Liver (tissue), 9 donors: ENCODE data around the gene MT1M. TPM values are rescaled to one million over a fixed set of nuclear protein-coding genes. Genes with fewer than 3 reads are reported as not detected.

ENCODE experiments used
- DNase-seq: peaks from one replicate; pipeline ENCODE4 v3.0.0-alpha.2; 2017; ENCODE audit warnings: low spot score
- H3K27ac ChIP-seq, 2 donors: one replicate each; pipeline ENCODE4 v1.7.0; 2013; ENCODE audit warnings: inconsistent platforms in 2 of 2, low read length in 2 of 2, control low read depth in 1 of 2, low read depth in 1 of 2, mild to moderate bottlenecking in 1 of 2
- H3K27me3 ChIP-seq, 4 donors: one replicate each; pipeline versions ENCODE4 v1.6.1 to v1.7.0; 2013; ENCODE audit warnings: low read length in 3 of 4, inconsistent platforms in 1 of 4, mild to moderate bottlenecking in 1 of 4, moderate library complexity in 1 of 4; ENCODE audit not compliant: control insufficient read depth in 4 of 4, insufficient read depth in 4 of 4
- H3K36me3 ChIP-seq, 4 donors: one replicate each; pipeline versions ENCODE4 v1.6.1 to v1.7.0; 2013; ENCODE audit warnings: low read length in 3 of 4, mild to moderate bottlenecking in 3 of 4, low read depth in 1 of 4, moderate library complexity in 1 of 4; ENCODE audit not compliant: control insufficient read depth in 4 of 4, insufficient read depth in 3 of 4
- H3K4me1 ChIP-seq, 4 donors: one replicate each; pipeline versions ENCODE4 v1.6.1 to v1.7.0; 2013; ENCODE audit warnings: low read length in 3 of 4, mild to moderate bottlenecking in 3 of 4, moderate library complexity in 1 of 4; ENCODE audit not compliant: control insufficient read depth in 4 of 4, insufficient read depth in 4 of 4
- H3K4me3 ChIP-seq, 3 donors: one replicate each; pipeline versions ENCODE4 v1.6.1 to v1.7.0; 2013; ENCODE audit warnings: low read length in 3 of 3, control low read depth in 1 of 3, low read depth in 1 of 3, mild to moderate bottlenecking in 1 of 3
- H3K9ac ChIP-seq, 2 donors: one replicate each; pipeline ENCODE4 v1.7.0; 2013; ENCODE audit warnings: low read length in 2 of 2, mild to moderate bottlenecking in 2 of 2, moderate library complexity in 2 of 2, control low read depth in 1 of 2, low read depth in 1 of 2
- H3K9me3 ChIP-seq, 4 donors: one replicate each; pipeline versions ENCODE4 v1.6.1 to v1.7.0; 2013; ENCODE audit warnings: low read length in 3 of 4; ENCODE audit not compliant: control insufficient read depth in 4 of 4
- EGR1 ChIP-seq, 2 donors: IDR thresholded peaks; 2 replicates each; pipeline ENCODE4 v1.6.1; 2016 to 2018; ENCODE audit warnings: antibody characterized with exemption in 2 of 2, low read depth in 2 of 2
- FOXA1 ChIP-seq: IDR thresholded peaks from 2 replicates; pipeline ENCODE4 v1.6.1; 2016; ENCODE audit warnings: antibody characterized with exemption
- FOXA2 ChIP-seq: IDR thresholded peaks from 2 replicates; pipeline ENCODE4 v1.6.1; 2016; ENCODE audit warnings: antibody characterized with exemption
- HNF4A ChIP-seq, 2 donors: conservative IDR thresholded peaks; 2 replicates each; pipeline ENCODE4 v1.6.1; 2016; ENCODE audit warnings: antibody characterized with exemption in 2 of 2, mild to moderate bottlenecking in 2 of 2
- HNF4G ChIP-seq: IDR thresholded peaks from 2 replicates; pipeline ENCODE4 v1.6.1; 2016; ENCODE audit warnings: antibody characterized with exemption
- RAD21 ChIP-seq, 2 donors: IDR thresholded peaks; 2 replicates each; pipeline ENCODE4 v1.6.1; 2016; ENCODE audit warnings: antibody characterized with exemption in 2 of 2, mild to moderate bottlenecking in 2 of 2
- REST ChIP-seq: IDR thresholded peaks from 2 replicates; pipeline ENCODE4 v1.6.1; 2016; ENCODE audit warnings: antibody characterized with exemption, mild to moderate bottlenecking
- SP1 ChIP-seq: IDR thresholded peaks from 2 replicates; pipeline ENCODE4 v1.6.1; 2018; ENCODE audit warnings: antibody characterized with exemption, mild to moderate bottlenecking
- TAF1 ChIP-seq: conservative IDR thresholded peaks from 2 replicates; pipeline ENCODE4 v1.6.1; 2016; ENCODE audit warnings: antibody characterized with exemption, mild to moderate bottlenecking
- YY1 ChIP-seq: IDR thresholded peaks from 2 replicates; pipeline ENCODE4 v1.6.1; 2016; ENCODE audit warnings: antibody characterized with exemption, mild to moderate bottlenecking
- ZBTB33 ChIP-seq: IDR thresholded peaks from 2 replicates; pipeline ENCODE4 v1.6.1; 2016; ENCODE audit warnings: antibody characterized with exemption
- WGBS: extraction: QIAGEN DNeasy Blood & Tissue Kit; methylation state at CpG from one replicate; pipeline ENCODE4 v1.1.7; 2013; 5-methylcytosine and 5-hydroxymethylcytosine counted together
- polyA plus RNA-seq, 2 donors: library from polyadenylated mRNA; stranded (reverse) in 1 of 2; unstranded in 1 of 2; fragments of 200-250 nt in 1 of 2; fragments of >200 nt in 1 of 2; fragmentation: Nextera tagmentation in 1 of 2; extraction: Ambion mirVana in 1 of 2; gene quantifications; one replicate each; pipeline versions ENCODE4 v1.2.1 to v1.2.3, GENCODE V29; 2013 to 2015
- total RNA-seq, 2 donors: library from RNA; depleted of rRNA; stranded (reverse); fragments of >200 nt; gene quantifications; one replicate each; pipeline ENCODE4 v1.2.3, GENCODE V29; 2014
- TF ChIP-seq, protein P1 (sequence below): IDR thresholded peaks from 2 replicates; pipeline ENCODE4 v1.6.1; 2016; ENCODE audit warnings: antibody characterized with exemption
- donor health status: healthy.
- donor health status: healthy.
- donor health status: healthy.
- donor health status: healthy.
- donor health status: healthy.

Gene MT1M
- total and polyA plus RNA-seq, 4 donors = 20.4 to 343 (median 194) TPM

- peak within 1 kb of the TSS in 2 of 3 donors; percentile 25 to 53 for H3K4me3 ChIP-seq
- peaks cover 0 to 5% (median 0%) of the 10 kb centered on the region in 4 donors for H3K27me3 ChIP-seq
Observed at GRCh38 chr16:56589141-56590039, 43.1 kb upstream of the MT1M start, which contains the start of gene MT3. TSS of gene MT3 (plus strand) at chr16:56589528. CDS start at chr16:56589591, 63 bp downstream.

GRCh38 chr16:56591377-56592060 is 40.9 kb upstream of the MT1M start:
- Histone ChIP-seq H3K27ac (no peak overlapping the region), H3K9ac (no peak overlapping the region), H3K4me3 (no peak overlapping the region), H3K9me3 (no peaks in the 10 kb centered on the region), H3K4me1 (peaks cover 3 to 11% (median 6%) of the 10 kb centered on the region in 4 donors), H3K27me3 (peaks cover 0 to 5% (median 0%) of the 10 kb centered on the region in 4 donors), H3K36me3 (no peaks in the 10 kb centered on the region)
- TF ChIP-seq RAD21 (IDR thresholded peaks at IDR 0.05) (no peak), FOXA2 (no peak), YY1 (no peak), FOXA1 (no peak), TAF1 (no peak), HNF4A (conservative IDR thresholded peaks at IDR 0.05) (no peak), REST (no peak)
- TF ChIP-seq, protein P1, sequence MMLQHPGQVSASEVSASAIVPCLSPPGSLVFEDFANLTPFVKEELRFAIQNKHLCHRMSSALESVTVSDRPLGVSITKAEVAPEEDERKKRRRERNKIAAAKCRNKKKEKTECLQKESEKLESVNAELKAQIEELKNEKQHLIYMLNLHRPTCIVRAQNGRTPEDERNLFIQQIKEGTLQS = no peak
- 72% methylated on average over 4 of the region's 4 CpGs for WGBS
- no peak for DNase-seq

More at GRCh38 chr16:56589141-56590039, 43.1 kb upstream of the MT1M start, which contains the start of gene MT3:
- no peak within 1 kb of the TSS for H3K27ac ChIP-seq
- H3K36me3 ChIP-seq = no peaks in the 10 kb centered on the region
- H3K9ac ChIP-seq = no peak within 1 kb of the TSS
- 8% methylated on average over 87 of the region's 87 CpGs for WGBS
- H3K9me3 ChIP-seq = no peaks in the 10 kb centered on the region
- H3K4me1 ChIP-seq = peaks cover 3 to 11% (median 6%) of the 10 kb centered on the region in 4 donors
- DNase-seq = no peak
- TF ChIP-seq ZBTB33 (no peak), TAF1 (no peak), YY1 (no peak), HNF4G (no peak), FOXA2 (no peak), EGR1 (IDR thresholded peaks at IDR 0.05; ENCODE audit: low read depth in 2 of 2) (no peak), HNF4A (conservative IDR thresholded peaks at IDR 0.05) (no peak), SP1 (no peak)
- TF ChIP-seq, protein P1 = no peak
